IPS-11a (cell line): ENCODE data around the gene ZIC5.

Source experiments
- H3K4me3 ChIP-seq: one replicate; pipeline ENCODE4 v1.5.1; 2013; ENCODE audit warnings: low read depth, low read length, control low read depth

ZIC5 gene

GRCh38 chr13:99987154-99988019 is 15.8 kb upstream of the ZIC5 start:
- H3K4me3 ChIP-seq: no peak overlapping the region

- no peak overlapping the region for H3K4me3 ChIP-seq
These were observed 15.2 kb upstream of the ZIC5 start for GRCh38 chr13:99986741-99987140.

GRCh38 chr13:99985886-99986527 is 14.4 kb upstream of the ZIC5 start:
- no peak overlapping the region for H3K4me3 ChIP-seq

GRCh38 chr13:99985241-99985874 is 13.8 kb upstream of the ZIC5 start:
- peak overlapping the region; percentile 83 for H3K4me3 ChIP-seq

GRCh38 chr13:99984461-99985240 is 13.1 kb upstream of the ZIC5 start:
- peak overlapping the region; percentile 83 for H3K4me3 ChIP-seq

- H3K4me3 ChIP-seq: peak overlapping the region; percentile 83
These were observed 12.2 kb upstream of the ZIC5 start for GRCh38 chr13:99983499-99984401.

- H3K4me3 ChIP-seq: peak overlapping the region; percentile 83
These were observed 11.3 kb upstream of the ZIC5 start for GRCh38 chr13:99982731-99983498.

- H3K4me3 ChIP-seq: peak overlapping the region; percentile 83
These were observed 10.6 kb upstream of the ZIC5 start for GRCh38 chr13:99982036-99982730.

- H3K4me3 ChIP-seq: peak within 1 kb of the TSS; percentile 83
These were observed 10.1 kb upstream of the ZIC5 start, which contains the start of gene ZIC2 for GRCh38 chr13:99981735-99982035. ZIC2 (plus strand) TSS chr13:99981784; CDS start chr13:99982065, 281 bp downstream.

- H3K4me3 ChIP-seq: peak overlapping the region; percentile 72
These were observed 9.5 kb upstream of the ZIC5 start for GRCh38 chr13:99980824-99981734.

- peak overlapping the region; percentile 56 for H3K4me3 ChIP-seq
These were observed 8.7 kb upstream of the ZIC5 start for GRCh38 chr13:99980201-99980823.

GRCh38 chr13:99979453-99980200 is 8.1 kb upstream of the ZIC5 start:
- peak overlapping the region; percentile 50 for H3K4me3 ChIP-seq

GRCh38 chr13:99978799-99979452 is 7.4 kb upstream of the ZIC5 start:
- H3K4me3 ChIP-seq: peak overlapping the region; percentile 50

GRCh38 chr13:99977912-99978798 is 6.6 kb upstream of the ZIC5 start:
- peak overlapping the region; percentile 8 for H3K4me3 ChIP-seq

GRCh38 chr13:99977334-99977911 is 5.9 kb upstream of the ZIC5 start:
- no peak overlapping the region for H3K4me3 ChIP-seq
